ENCODE data around the gene TMEM273.

The TMEM273 gene, protein sequence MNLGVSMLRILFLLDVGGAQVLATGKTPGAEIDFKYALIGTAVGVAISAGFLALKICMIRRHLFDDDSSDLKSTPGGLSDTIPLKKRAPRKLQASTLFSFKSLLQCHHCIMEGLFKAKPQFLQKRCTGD

DNA sequence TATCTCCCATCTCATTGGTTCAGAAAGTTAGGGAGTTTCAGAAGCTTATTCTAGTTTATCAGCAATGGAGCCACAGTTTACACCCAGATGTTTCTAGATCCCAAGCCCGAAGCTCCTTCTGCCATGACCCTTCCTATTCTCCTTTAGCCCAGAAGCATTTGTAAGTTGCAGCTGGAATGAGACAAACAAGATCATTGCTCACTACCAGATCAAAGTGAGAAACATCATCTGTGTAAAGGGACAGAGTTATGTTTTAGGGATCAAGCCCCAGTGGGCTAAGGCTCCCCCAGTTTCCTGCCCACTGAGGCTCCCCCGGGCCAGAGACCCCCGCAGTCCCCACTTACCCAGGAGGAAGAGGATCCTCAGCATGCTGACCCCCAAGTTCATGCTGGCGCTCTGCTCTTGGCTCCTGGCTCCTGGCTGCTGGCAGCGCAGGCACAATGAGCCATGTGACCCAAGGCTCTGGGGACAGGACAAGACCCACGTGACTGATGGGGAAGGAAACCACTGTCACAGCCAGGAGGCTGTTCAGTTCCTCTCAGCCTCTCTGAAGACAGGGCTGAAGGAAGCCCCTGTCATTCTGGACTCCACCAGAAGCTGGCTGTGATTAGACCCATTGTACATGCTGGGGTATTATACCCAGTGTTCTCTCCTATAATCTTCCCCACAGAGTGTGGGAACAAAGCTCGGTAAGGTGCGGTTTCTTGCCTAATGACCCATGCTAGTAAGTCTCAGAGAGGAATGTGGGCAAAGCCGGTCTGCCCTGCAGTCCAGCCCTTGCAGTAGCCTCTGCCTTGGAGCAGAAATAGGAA is at the start of gene TMEM273:
Gene TMEM273, minus strand, starts transcription at position 442 of the 812 bp plus-strand sequence. Its CDS starts 55 bp downstream, at position 387.
- peak; percentile 87 for DNase-seq

DNA sequence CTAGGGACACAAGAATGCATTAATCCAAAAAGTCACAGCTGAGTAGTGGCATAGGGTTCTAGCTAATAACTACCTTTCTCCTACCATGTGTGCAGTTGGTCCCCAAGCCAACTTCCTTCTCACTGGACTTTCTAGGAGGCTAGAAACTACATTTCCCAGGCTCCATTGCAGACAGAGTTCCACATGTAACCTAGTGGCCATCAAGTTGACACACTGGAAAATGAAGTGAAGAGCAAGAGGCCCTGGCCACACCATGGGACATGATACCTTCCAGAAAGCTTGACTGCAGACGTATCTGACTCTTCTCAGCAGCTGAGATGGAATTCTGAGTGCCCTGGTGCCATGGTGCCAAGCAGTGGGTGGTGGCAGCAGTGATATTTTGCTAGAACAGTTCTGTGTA is 49.8 kb upstream of the TMEM273 start:
- DNase-seq, result no peak

DNA sequence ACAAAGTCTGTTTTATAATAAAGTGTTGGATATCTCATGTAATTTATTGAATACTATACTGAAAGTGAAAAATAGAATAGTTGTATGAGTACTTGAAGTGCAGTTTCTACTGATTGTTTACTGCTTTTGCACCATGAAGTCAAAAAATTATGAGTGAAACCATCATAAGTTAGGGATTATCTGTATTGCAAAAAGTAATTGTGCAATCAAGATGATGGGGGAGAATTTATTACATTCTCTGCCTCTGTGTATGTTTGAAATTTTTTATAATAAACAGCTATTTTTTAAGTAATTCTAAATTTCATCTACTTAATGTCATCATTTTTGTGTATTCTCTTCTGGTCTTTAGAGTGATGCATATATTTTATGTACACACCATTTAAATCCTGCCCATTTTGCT is 47.2 kb upstream of the TMEM273 start:
- DNase-seq, result no peak

DNA sequence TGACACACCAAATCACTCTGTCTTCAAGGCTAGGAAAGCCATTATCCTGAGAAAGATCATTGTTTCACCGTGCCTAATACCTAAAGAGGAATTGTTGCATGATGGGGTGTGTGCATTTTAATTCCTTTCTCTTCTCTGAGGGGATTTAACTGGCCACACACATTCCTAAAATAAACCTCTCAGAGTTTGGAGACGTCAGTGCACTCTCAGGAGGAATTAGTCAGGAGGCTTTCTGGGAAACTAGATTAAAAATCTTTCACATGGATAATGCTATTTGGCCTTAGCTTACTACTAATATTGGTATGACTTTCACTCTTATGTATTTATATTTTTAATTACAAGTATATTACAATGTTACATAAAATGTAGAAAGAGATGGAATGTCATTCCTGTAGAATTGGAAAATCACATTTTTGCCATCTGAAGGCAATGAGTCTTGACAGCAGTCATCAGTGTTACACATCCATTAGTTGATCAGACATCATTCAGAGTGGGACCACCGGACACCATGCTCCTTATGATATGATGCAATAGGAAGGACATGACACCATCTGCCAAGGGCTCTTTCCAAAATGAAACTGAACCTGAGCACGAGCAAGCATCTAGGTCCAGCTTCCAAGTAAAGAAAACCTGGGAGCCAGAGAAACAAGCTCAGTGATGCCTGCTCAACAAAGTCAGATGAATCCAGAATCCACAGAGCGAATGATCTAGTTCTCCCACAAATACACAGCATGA is 43.1 kb upstream of the TMEM273 start:
- no peak for DNase-seq

DNA sequence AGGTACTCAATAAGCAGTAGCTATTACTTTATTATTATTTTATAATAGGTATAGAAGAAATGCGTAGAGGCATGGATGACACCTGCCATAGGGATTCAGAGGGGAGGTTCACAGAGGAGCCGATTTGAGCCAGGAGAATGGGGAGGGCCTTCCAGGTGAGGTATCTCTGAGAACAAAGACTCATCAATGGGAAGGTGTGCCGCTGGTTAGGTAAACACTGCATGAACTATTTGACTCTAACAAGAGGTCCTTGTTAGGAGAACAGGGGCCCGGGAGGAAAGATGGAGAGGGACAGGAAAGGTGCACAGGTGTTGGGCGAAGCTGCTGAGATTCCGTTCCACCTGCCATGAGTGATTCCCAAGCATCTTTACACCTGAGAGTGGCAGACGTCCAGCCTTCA is 41.8 kb upstream of the TMEM273 start:
- no peak for DNase-seq

DNA sequence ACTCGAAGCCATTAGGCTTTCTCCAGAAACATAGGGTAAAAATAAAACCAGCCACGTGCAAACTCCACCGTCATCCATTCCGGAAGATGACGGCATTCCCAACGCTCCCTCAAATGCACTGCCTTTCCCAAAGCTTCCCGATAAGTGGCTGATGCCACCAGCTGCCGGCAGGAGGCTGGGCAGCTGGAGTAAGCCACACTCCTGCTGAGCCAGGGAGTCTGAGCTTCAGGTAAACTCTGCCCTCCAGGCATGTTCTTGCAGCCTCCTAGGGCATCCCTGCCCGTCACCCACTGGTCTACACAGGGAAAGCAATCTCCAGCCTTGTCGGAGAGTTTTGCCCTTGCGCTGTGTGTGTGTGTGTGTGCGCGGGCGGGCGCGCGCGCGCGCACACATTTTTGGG is 40.5 kb upstream of the TMEM273 start:
- no peak for DNase-seq

DNA sequence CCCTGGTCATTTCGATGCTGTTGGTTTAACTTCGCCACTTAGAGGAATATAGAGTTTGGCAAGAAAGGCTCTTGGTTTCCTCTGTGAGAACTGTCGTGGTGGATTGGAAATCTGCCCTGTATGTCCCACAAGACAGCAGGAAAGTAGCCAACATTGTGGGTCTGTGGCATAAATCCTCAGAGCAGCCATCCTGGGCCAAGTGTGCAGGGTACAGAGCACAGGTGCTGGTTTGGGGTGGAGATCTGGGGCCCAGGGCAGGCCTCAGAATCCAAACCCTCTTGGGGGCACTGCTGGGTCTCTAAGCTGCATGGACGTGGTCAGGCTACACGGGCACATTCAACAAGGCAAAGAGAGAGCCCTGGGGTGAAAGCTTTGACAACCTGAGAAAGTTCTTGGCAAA is 39.2 kb upstream of the TMEM273 start:
- DNase-seq, result no peak

DNA sequence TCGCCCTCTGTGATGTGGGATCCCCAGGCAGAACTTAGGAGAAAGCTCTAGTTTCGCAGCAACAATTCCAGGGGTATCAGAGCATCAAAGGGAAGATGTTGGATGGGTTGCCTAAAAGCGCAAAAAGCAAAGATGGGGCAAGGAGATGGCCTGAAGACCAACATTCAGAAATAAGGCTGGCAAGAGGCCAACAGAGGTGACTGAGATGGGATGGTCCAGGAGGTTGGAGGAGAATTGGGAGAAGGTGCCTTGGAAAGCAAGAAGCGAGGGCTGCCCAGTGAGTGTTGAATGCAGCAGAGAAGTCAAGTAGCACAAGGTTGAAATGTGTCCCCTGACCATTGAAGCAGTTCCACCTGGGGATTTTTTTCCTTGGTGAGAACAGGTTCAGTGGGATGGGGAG is 38.4 kb upstream of the TMEM273 start:
- DNase-seq, result no peak

DNA sequence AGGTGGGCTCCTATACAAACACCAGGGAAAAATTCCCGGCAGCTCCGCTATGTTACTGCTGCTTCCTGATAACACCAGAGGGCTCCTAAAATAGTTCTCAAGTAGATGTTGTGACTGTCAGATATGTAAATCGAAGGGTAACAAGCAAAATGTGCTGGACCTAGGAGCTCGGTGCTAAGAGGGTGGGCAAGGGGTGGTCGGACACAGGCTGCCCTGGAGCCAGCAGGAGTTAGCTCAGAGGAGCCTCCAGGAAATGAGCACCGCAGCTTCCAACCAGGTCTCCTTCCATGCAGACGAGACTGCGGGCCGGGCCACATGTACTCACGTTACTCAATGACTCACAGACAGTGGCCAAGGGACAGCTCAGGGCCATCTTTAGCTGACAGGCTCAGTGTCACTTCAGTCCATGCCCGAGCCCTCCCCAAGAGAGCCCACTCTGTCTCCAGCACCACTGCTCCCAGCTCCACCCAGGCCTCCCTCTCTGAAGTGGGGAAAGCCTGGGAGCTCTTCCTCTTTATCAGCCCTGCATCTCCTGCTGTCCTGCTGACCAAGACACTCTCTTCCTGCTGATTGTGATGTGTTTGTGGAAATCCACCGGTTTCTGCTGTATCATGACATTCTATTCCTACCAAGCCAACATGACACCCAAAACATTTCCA is 37.2 kb upstream of the TMEM273 start:
- no peak for DNase-seq

DNA sequence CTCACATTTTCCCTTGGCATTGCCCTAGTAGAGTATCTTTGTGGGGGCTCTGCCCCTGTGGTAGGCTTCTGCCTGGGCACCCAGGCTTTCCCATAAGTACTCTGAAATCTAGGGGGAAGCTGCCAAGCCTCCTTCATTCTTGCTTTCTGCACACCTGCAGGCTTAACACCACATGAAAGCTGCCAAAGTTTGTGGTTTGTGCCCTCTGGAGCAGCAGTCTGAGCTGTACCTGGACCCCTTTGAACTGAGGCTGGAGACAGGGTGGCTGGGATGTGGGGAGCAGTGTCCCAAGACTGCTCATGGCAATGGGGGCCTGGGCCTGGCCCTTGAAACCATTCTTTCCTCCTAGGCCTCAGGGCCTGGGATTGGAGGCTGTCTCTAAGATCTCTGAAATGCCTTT is 35.0 kb upstream of the TMEM273 start:
- no peak for DNase-seq

DNA sequence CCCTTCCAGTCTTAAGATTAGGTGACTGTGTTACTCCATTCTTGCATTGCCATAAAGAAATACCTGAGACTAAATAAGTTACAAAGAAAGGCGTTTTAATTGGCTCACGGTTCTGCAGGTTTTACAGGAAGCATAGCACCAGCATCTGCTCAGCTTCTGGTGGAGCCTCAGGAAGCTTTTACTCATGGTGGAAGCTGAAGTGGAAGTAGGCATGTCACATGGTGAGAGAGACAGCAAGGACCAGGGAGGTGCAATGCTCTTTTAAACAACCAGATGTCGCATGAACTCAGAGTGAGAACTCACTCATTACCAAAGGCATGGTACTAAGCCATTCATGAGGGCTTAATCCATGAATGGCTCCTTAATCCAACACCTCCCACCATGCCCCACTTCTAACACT is 34.0 kb upstream of the TMEM273 start:
- DNase-seq, result no peak

DNA sequence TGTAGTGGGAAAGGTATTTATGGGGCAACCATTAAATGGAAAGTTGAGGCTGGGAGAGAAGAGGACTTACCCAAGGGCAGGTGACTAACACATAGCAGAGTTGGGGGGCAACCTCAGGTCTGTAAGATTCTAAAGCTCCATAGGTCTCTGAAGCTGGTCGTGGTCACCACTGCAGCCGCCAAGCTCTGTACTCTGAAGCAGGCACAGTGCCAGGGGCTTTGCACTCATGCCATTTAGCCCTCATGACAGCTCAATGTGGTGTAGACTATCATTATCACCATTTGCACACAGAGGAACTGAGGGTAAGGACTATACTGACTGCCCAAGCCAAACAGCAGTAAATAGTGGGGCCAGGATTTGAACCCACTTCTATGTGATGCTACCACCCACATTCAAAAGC is 32.5 kb upstream of the TMEM273 start:
- DNase-seq, result no peak

DNA sequence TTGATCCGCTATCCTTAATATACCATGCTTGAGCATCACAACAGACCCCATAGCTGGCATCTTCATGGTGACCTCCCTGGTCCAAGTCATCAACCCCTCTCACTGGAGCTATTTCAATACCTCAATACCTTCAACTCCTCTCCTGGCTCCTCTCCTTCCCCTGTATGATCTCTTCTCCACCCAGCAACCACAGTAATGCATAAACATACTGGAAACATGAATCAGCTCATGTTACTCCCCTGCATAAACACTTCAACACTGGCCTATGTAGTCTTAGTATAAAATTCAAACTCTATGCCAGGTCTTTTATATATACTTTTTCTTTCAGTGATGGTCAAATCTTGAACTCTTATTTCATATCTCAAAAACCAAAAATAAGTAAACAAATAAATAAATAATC is 31.8 kb upstream of the TMEM273 start:
- no peak for DNase-seq

DNA sequence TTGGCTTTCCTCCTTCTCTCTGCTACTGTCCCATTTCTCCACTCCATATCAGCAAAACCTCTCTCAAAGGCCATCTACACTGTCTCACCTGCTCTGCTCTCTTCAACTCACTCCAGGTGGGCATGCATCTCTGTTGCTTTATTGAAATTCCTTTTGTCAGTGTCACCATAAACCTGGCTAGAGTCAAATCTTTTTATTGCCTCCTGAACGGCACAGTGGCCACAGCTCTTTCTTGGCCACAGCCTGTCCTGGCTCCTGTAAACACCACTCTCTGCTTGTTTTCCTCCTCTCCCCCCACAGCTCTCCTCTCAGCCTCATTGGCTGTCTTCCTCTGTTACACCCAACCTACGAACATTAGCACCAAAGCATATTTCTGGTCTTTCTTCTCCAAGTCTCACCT is 31.1 kb upstream of the TMEM273 start:
- no peak for DNase-seq

DNA sequence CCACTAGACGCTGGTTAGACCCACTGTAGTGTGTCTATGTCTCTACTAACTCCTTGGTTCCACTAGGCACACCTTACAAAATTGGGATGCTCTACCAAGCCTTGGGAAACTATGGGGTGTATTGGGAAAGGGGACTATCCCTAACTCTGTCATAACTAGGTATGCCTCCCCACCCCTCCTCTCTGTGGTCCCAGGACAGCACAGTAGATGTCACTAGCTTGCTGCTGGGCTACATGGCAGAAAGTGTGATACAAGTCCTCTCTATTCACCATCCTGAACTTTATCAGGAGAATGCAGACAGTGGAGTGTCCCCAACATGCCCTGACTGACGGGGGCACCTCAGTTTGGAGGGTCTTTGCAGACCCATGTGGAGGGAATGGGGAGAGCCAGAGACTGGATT is 30.3 kb upstream of the TMEM273 start:
- DNase-seq, result no peak

DNA sequence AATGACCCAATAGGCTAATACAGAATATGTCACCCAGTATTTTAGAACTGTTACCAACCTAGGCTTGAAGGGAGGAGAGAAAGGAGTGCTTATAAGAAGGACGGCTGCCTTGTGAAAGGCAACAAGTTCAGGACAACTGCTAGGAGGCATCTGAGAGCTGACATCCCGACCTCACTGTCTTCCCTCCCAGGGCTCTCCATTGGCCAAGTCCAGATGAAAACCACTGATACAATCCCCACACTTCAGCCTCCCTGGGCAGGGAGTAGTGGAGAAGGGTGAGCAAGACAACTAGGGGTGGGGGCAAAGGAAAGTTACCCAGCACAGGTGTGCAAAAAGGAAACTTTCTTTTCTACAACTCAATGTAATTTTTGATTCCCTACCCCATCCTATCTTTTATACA is 29.5 kb upstream of the TMEM273 start:
- DNase-seq, result no peak

DNA sequence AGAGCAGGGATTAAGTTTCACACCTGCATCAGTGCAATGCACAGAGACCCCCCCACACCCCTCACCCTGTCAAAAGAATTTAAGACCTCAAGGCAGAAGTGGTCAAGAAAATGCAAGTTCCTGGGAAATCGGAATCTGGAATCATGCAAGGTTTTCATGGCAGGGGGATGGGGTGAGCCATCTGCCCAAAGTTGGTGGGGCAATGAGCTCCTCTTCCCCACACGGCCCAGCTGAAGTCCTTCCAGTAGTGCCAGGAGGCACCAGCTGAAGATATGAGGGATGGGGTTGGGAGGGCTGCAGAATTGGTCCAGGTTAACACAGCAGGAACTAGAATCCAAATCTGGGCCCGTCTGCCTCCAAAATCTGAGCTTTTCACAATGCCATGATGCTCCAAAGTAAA is 25.0 kb upstream of the TMEM273 start:
- no peak for DNase-seq

DNA sequence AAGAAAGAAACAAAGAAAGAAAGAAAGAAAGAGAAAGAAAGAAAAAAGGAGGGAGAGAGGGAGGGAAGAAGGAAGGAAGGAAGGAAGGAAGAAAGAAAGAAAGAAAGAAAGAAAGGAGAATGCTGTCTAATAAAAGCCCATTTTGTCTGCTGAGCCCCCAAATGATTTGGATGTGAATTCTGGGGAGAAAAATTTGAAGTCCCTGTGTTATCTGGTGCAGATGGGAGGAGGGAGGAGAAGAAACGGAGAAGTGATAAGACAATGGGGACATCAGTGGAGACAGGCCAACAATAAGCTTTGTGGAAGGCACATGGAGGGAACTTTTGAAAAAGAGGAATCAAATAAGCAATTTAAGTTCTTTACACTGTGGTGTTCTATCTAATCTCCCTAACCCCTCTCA is 24.6 kb upstream of the TMEM273 start:
- no peak for DNase-seq

DNA sequence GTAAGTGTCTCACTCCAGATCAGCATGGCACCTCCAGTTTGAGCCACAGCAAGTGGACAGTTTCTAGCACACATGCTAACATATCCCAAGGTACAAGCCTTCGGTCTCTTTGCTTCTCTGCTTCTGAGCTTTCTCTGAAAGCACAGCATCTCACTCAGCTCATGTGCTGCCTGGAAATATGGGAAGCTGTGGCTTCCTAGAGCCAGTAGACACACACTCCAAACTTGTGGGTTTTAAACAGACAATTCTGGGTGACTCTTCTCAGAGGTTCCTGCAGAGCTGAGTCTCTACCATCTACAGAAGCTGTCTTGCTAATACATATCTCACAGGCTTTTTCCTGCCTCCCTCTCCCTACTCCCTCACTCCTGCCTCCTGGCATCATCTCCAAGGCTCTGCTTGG is 23.9 kb upstream of the TMEM273 start:
- DNase-seq, result no peak

DNA sequence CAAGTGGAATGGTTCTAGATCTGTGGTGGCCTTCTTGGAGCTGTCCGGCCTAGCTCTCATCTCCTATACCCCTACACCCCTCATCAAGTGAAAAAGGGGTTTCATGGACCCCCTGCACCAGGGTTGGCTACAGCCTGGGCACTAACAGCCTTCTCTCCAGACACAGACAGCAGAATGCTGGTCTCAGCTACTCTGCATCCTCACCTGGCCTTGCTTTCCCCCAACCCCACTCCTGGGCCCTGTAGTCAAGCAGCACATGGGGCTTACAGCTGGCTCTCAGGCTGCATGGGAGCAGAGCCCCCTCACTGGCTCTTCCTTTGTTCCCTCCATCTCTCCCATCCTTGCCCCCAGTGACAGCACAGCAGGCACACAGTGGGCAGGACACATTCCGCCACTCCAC is 20.8 kb upstream of the TMEM273 start:
- no peak for DNase-seq

DNA sequence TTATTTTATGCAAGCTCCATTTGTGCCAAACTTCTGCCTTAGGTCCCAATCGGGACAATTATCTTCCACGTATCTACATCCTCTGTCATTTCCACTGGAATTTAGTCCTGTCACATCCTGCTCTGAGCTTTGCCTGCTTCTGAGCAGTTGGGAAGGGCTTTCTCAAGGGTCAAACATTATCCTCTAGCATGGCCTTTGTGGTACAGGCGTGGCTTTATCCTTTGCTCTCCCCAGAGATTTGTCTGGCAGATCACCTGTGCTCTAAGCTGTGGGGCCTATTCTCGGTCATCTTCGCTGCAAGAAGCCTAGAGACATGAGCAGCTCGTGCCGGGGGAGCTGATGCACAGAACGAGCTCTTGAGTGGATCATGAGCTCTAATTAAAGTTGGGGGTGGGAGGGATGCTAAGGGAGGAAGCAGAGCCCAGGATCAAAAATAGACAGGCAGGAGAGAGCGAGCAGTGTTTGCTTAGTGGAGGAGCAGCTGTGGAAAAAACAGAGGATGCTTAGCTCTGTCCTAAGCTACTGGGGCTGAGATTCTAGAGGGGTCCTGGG is 19.8 kb upstream of the TMEM273 start:
- no peak for DNase-seq

DNA sequence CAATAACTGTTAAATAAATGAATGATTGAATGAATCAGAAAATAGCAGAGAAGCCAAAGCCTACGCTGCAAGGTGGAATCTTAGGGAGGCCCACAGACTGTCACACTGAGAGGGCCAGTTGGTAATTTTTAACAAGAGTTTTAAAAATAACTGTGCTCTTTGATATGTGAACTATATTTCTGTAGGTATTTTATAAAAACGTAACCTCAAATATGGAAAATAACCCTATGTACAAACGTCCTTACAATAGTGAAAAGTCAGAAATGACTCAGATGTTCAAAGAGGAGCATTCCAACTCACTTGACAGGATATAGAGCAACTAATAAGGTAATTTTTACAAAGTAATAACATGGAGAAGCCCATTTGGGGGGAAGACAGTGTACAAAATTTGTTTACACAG is 18.9 kb upstream of the TMEM273 start:
- DNase-seq, result peak; percentile 29

DNA sequence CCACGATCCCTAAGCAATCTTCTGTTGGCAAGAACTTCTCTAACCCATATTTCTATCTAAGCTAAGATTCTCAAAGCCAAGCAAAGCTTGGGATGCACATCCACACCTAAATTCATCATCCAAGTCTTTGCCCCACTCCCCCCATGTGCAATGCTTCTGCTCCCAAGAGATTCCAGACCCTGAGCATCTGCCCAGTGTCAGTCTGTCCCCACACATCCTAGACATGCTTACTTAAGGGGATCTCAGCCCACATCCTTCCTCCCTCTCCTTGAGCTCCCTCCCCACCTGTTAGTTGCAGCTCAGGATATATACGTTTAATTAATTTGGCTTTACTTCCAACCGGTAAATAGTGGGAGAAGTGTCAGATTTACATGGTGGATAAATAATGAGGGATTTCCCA is 17.0 kb upstream of the TMEM273 start:
- DNase-seq, result no peak

Data from activated CD4-positive, alpha-beta T cell treated with anti-CD3 and anti-CD28 coated beads, Interleukin-10, Interleukin-2, amounts not matched to agents 100 ng/mL and 50 ng/mL, durations not matched to agents 16 hours and 8 hours (primary cell).